ENCODE results near the gene ANKRD40CL.
A peak's percentile ranks its signal among the peaks of the same experiment; 100 is the strongest.

Gene ANKRD40CL

DNA sequence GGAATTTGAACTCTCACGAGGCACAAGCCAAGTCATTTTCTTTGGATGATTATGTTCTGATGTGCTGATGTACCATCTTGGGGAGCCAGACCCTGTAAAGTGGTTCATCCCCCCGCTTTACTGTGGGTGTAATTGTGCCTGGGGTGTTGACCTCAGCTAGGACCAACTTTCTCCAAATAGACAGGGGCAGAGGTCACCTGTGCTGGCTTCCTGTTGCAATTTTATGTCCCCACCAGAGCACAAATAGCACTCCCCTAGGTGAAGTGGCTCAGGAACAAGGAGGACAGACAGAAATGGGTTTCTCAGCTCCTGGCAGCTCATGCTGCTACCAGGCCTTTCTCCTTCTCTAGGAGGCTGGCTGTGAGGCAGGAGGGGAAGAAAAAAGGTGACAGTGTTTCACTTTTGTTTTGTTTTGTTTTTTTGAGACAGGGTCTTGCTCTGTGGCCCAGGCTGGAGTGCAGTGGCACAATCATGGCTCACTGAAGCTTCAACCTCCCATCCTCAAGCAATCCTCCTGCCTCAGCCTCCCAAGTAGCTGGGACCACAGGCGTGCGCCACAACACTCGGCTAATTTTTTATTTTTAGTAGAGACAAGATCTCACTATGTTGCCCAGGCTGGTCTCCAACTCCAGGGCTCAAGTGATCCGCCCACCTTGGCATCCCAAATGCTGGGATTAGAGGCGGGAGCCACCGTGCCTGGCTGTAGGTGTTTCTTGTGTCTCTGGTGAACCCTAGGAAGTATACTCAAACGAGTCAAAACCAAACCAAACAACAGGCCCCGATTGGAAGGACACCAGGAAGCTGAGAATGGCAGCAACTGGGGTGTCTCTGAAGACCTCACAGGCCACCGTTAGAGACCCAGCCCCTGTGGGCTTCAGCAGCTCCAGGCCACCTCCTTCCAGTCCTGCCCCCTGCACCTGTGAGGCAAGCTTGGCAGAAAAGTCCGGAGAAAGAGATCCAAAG, 35.6 kb upstream of the ANKRD40CL start:
- no peak overlapping the region for H3K4me3 Mint-ChIP-seq
- H3K36me3 Mint-ChIP-seq (ENCODE audit: low read depth), result no peaks in the 10 kb centered on the region
- H3K27ac Mint-ChIP-seq, result peak overlapping the region; percentile 14 to 52 (median 51)
- peaks cover 3% of the 10 kb centered on the region for H3K27me3 Mint-ChIP-seq (ENCODE audit: low read depth)
- no peaks in the 10 kb centered on the region for H3K9me3 Mint-ChIP-seq
- TF ChIP-seq, protein P1, sequence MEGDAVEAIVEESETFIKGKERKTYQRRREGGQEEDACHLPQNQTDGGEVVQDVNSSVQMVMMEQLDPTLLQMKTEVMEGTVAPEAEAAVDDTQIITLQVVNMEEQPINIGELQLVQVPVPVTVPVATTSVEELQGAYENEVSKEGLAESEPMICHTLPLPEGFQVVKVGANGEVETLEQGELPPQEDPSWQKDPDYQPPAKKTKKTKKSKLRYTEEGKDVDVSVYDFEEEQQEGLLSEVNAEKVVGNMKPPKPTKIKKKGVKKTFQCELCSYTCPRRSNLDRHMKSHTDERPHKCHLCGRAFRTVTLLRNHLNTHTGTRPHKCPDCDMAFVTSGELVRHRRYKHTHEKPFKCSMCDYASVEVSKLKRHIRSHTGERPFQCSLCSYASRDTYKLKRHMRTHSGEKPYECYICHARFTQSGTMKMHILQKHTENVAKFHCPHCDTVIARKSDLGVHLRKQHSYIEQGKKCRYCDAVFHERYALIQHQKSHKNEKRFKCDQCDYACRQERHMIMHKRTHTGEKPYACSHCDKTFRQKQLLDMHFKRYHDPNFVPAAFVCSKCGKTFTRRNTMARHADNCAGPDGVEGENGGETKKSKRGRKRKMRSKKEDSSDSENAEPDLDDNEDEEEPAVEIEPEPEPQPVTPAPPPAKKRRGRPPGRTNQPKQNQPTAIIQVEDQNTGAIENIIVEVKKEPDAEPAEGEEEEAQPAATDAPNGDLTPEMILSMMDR (IDR thresholded peaks at IDR 0.05; ENCODE audit: unreplicated experiment in 3 of 3), result no peak
- peaks cover 15% of the 10 kb centered on the region for H3K4me1 Mint-ChIP-seq

DNA sequence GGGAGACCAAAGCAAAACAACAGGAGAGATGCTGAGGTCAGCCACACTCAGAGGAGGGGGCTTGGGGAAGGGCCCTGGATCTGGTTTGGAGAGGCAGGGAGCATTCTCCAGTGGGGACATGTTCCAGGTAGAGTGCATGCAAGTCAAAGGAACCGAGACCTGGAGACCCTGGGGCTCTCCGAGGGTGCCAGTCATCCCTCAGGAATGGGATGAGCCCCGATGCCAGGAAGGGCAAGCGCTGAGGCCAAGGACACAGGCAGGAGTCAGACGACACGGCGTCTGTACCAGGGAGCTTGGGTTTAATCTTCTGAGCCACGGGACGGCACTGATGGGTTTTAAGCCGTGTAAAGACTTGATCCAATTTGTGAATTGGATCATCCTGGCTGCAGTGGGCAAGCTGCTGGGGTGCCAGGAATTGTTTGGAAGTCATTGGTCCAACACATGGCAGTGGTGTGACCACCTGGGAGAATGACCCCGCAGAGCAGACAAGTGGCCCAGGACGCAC, 32.9 kb upstream of the ANKRD40CL start:
- Mint-ChIP-seq H3K4me3 (no peak overlapping the region), H3K9me3 (no peaks in the 10 kb centered on the region), H3K27ac (peak overlapping the region in 1 of 3 experiments; percentile 57), H3K36me3 (ENCODE audit: low read depth) (no peaks in the 10 kb centered on the region), H3K27me3 (ENCODE audit: low read depth) (peaks cover 4% of the 10 kb centered on the region), H3K4me1 (peaks cover 26% of the 10 kb centered on the region)
- TF ChIP-seq, protein P1 (IDR thresholded peaks at IDR 0.05; ENCODE audit: unreplicated experiment in 3 of 3), result no peak

DNA sequence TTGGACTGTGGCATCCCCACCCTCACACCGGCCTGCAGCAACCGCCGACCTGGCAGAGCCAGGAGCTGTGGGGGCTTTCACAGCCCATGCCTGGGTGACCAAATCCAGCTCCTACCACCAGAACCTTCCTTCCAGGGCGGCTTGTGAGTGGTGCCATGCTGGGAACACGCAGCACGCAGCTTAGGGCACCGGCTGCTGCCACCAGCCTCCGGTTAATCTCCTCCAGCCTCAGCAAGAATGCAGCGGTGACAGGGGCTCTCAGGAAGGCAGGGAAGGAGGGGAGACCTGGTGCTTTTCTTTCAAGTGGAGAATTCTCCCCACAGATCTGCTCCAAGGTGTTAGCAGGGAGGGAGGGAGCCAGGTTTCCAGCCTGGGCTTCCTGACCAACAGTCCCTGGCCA, 32.3 kb upstream of the ANKRD40CL start:
- no peaks in the 10 kb centered on the region for H3K9me3 Mint-ChIP-seq
- H3K27me3 Mint-ChIP-seq (ENCODE audit: low read depth), result peaks cover 4% of the 10 kb centered on the region
- no peak overlapping the region for H3K27ac Mint-ChIP-seq
- H3K4me3 Mint-ChIP-seq, result no peak overlapping the region
- TF ChIP-seq, protein P1 (IDR thresholded peaks at IDR 0.05; ENCODE audit: unreplicated experiment in 3 of 3), result no peak
- H3K36me3 Mint-ChIP-seq (ENCODE audit: low read depth), result no peaks in the 10 kb centered on the region
- H3K4me1 Mint-ChIP-seq, result peaks cover 27% of the 10 kb centered on the region

DNA sequence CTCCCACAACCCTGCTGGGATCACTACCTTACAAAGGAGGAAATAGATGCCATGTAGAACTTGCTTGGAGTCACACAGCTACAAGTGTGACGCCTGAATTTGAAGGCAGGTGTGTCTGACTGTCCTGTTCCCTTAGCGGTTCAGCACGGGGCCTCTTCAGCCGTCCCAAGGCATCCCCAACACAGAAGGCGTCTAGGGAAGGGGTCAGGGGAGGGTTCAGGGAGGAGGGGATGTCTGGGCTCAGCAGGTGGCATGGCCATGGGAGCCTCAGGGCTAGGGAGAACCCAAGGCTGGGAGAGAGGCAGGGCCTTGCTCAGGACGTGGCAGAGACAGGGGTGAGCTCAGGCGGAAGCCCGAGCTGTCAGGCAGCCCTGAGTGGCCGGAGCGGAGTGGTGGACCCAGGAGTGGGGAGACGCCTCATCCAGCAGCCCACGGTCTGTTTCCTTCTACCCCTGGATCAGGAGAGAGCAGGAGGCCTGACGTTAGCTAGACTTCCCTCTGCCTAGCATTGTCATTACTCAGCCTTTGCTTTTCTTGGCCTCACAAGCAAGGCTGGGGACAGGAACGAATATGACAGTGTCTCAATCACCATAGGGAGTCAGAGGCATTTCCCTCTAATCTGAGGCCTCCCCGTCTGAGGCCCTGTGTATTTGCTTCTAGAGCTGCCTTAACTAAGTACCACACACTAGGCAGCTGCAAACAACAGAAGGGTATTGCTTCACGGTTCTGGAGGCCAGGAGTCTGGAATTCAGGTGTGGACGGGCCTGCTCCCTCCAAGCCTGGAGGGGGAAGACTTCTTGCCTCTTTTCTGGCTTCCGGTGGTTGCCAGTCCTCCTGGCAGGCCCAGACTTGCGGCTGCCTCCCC, 31.3 kb upstream of the ANKRD40CL start:
- H3K4me1 Mint-ChIP-seq, result peaks cover 27% of the 10 kb centered on the region
- H3K9me3 Mint-ChIP-seq, result no peaks in the 10 kb centered on the region
- peak overlapping the region in 2 of 3 experiments; percentile 72 for H3K27ac Mint-ChIP-seq
- TF ChIP-seq, protein P1 (IDR thresholded peaks at IDR 0.05; ENCODE audit: unreplicated experiment in 3 of 3), result no peak
- no peak overlapping the region for H3K4me3 Mint-ChIP-seq
- peaks cover 4% of the 10 kb centered on the region for H3K27me3 Mint-ChIP-seq (ENCODE audit: low read depth)
- no peaks in the 10 kb centered on the region for H3K36me3 Mint-ChIP-seq (ENCODE audit: low read depth)

DNA sequence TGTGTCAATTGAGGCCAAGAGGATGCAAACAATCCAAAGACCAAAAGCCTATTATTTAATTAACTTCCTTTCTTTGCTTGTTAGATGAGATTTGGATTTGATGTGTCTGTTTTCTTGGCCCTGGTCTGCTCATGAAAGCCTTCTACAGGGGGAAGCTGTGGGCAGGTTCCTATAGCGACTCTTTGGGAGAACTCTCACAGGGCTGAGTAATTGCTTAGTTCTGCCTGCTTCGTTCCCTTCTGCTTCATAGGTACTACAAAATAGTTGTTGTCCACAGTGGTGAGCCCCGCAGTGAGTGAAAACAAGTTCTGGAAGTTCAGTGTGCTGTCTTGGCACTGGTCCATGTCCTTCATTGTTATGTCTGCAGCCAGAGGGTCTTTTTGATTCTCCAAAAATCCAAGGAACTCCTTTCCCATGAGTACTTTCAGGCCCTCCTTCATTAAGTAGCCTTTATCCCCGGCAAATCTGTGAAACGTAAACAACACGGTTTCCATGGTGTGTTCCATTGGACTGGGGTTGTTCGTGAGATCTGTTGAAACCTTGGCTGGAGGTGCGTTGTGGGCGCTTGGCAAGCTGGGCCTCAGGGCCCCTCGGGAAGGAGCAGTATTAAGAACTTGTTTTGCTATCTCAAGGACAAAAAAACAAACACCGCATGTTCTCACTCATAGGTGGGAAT, 30.0 kb upstream of the ANKRD40CL start:
- H3K27me3 Mint-ChIP-seq (ENCODE audit: low read depth), result peaks cover 4% of the 10 kb centered on the region
- TF ChIP-seq, protein P1 (IDR thresholded peaks at IDR 0.05; ENCODE audit: unreplicated experiment in 3 of 3), result no peak
- peak overlapping the region in 2 of 3 experiments; percentile 47 to 72 for H3K27ac Mint-ChIP-seq
- H3K4me3 Mint-ChIP-seq, result no peak overlapping the region
- no peaks in the 10 kb centered on the region for H3K36me3 Mint-ChIP-seq (ENCODE audit: low read depth)
- no peaks in the 10 kb centered on the region for H3K9me3 Mint-ChIP-seq
- peaks cover 24% of the 10 kb centered on the region for H3K4me1 Mint-ChIP-seq

All from nephron (organoid).